ENCODE measurements around the gene CD276.
A peak's percentile ranks its signal among the peaks of the same experiment; 100 is the strongest.
"Not testable (repeated sequence)": the region's sequence is repeated elsewhere in the genome, so short reads cannot be mapped to it uniquely, and the experiment has no call there.

CD276 gene

DNA sequence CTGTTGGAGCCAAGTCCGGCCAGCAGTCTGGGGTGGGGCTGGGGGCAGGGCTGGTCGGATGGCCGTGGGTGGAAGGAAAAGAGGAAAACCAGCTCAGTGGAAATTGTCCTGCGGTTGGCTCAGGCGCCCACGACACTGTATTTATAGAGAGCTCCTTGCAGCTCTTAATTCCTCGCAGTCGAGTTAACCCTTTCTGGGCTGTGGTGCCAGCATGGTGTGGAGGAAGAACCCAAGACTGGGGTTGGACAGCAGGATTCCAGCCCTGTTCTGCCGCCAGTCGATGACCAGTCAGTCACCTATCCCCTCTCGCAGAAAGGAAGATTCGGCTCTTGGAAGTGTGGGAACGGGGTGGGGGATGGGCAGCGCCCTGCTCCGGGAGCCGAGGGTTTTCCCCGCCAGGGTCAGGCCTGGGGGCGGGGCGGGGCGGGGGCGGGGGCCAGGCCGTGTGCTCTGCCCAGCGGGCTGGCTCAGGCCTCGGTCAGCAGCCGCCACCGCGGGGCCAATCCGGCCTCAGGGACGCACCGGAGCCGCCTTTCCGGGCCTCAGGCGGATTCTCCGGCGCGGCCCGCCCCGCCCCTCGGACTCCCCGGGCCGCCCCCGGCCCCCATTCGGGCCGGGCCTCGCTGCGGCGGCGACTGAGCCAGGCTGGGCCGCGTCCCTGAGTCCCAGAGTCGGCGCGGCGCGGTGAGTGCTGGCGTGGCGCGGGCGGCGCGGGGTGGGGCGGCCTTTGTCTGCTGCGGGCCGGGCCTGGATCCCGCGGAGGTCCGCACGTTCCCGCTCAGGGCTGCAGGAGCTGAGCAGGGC lies at the start of gene CD276:
TSS of gene CD276 (plus strand) at position 607 of the 804 bp plus-strand sequence. CDS start 15,257 bp downstream, outside the sequence.
- Mint-ChIP-seq H3K36me3 (ENCODE audit: low read depth) (no peaks in the 10 kb centered on the region), H3K4me3 (peak within 1 kb of the TSS; percentile 94), H3K27me3 (ENCODE audit: low read depth, poor library complexity) (peaks cover 6% of the 10 kb centered on the region), H3K9me3 (no peaks in the 10 kb centered on the region), H3K4me1 (peaks cover 73% of the 10 kb centered on the region), H3K27ac (peak within 1 kb of the TSS; percentile 99)
- TF ChIP-seq, protein P1, sequence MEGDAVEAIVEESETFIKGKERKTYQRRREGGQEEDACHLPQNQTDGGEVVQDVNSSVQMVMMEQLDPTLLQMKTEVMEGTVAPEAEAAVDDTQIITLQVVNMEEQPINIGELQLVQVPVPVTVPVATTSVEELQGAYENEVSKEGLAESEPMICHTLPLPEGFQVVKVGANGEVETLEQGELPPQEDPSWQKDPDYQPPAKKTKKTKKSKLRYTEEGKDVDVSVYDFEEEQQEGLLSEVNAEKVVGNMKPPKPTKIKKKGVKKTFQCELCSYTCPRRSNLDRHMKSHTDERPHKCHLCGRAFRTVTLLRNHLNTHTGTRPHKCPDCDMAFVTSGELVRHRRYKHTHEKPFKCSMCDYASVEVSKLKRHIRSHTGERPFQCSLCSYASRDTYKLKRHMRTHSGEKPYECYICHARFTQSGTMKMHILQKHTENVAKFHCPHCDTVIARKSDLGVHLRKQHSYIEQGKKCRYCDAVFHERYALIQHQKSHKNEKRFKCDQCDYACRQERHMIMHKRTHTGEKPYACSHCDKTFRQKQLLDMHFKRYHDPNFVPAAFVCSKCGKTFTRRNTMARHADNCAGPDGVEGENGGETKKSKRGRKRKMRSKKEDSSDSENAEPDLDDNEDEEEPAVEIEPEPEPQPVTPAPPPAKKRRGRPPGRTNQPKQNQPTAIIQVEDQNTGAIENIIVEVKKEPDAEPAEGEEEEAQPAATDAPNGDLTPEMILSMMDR (IDR thresholded peaks at IDR 0.05) = no peak
- peak; percentile 89 for DNase-seq

DNA sequence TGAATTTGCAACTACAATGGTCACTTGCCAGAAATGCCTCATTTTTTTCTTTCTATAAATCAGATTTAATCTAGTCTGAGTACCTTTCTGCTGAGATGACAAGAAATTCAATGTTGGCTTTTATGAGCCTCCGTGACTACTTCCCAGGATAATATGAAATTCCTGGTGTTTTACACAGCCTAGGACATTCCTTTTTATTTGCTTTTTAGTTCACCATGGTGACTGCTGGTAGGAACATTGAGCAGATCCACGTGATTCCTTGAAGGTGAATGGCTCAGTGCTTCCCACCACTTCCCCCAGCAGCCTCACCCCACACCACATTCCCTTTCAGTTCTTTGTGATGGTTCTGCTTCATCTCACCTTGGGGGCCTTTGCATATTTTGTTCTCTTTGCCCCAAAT lies 46.7 kb upstream of the CD276 start:
- no peak for DNase-seq
- TF ChIP-seq, protein P1 (IDR thresholded peaks at IDR 0.05) = no peak
- H3K9me3 Mint-ChIP-seq = peaks cover 15% of the 10 kb centered on the region
- peaks cover 19% of the 10 kb centered on the region for H3K4me1 Mint-ChIP-seq
- H3K27ac Mint-ChIP-seq = no peak overlapping the region
- H3K27me3 Mint-ChIP-seq (ENCODE audit: low read depth, poor library complexity) = peaks cover 22% of the 10 kb centered on the region
- H3K36me3 Mint-ChIP-seq (ENCODE audit: low read depth) = no peaks in the 10 kb centered on the region
- H3K4me3 Mint-ChIP-seq = no peak overlapping the region

DNA sequence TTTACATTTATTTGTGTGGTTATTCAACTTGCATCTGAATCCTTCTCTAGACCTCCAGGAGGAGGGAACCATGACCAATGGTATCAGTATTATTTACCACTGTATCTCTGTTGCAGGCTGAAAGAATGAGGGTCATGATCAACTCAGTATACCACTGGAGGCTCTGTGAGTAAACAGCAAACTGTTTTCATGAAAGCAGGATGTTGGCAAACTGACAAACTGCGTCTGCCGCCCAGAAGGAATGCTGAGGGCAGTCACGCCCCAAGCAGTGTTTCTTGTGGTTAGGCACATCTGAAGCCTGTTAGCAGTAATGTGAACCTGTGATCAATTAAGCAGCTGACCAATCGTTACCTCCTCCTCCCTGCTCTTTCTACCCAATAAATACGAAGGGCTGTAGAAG lies 44.7 kb upstream of the CD276 start:
- H3K4me1 Mint-ChIP-seq = peaks cover 11% of the 10 kb centered on the region
- H3K27me3 Mint-ChIP-seq (ENCODE audit: low read depth, poor library complexity) = peaks cover 30% of the 10 kb centered on the region
- not testable (repeated sequence) for H3K4me3 Mint-ChIP-seq; H3K27ac Mint-ChIP-seq; DNase-seq; H3K36me3 Mint-ChIP-seq (ENCODE audit: low read depth)
- H3K9me3 Mint-ChIP-seq = peaks cover 15% of the 10 kb centered on the region

DNA sequence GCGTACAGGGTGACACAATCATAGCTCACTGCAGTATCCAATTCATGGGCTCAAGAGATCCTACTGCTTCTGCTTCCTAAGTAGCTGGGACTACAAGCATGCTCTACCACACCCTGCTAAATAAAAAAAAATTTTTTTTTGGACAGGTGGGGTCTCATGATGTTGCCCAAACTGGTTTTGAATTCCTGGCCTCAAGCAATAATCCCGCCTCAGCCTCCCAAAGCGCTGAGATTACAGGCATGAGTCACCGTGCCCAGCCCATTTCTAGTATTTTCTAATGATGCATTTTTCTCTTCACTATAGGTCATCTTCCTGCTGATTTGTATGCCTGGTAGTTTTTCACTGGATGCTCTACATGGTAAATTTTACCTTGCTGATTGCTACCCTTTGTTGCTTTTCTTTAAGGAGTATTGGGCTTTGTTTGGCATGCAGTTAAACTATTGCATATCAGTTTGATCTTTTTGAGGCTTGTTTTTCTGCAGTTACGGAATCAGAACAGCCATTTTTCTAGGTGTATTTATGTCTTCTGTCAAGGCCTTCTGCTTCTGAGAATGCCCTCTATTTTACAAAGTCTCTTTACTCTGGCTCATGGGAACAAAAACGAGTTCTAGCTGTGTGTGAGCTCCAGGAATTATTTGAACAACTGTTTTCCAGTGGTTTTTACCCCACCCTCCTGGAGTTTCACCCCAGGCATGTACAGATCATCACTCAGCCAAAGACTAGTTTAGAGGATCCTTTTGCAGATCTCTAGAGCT lies 36.7 kb upstream of the CD276 start:
- H3K36me3 Mint-ChIP-seq (ENCODE audit: low read depth) = peaks cover 13% of the 10 kb centered on the region
- peaks cover 15% of the 10 kb centered on the region for H3K27me3 Mint-ChIP-seq (ENCODE audit: low read depth, poor library complexity)
- H3K9me3 Mint-ChIP-seq = peaks cover 14% of the 10 kb centered on the region
- TF ChIP-seq, protein P1 (IDR thresholded peaks at IDR 0.05) = no peak
- peak overlapping the region; percentile 53 for H3K27ac Mint-ChIP-seq
- H3K4me3 Mint-ChIP-seq = peak overlapping the region; percentile 2
- H3K4me1 Mint-ChIP-seq = peaks cover 25% of the 10 kb centered on the region
- DNase-seq = no peak

DNA sequence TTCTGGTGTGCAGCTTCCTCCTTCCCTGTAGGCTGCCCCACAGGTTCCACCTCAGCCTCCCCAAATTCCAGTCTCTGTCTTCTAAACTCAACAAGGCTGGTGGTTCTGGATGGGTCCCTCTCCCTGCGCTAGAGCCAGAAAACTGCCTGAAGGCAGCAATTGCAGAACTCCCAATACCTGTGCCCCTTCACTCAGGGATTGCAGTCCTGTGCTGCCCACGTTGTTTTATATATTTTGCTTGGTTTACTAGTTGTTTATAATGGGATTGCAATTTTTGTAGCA lies 36.2 kb upstream of the CD276 start:
- H3K36me3 Mint-ChIP-seq (ENCODE audit: low read depth) = peaks cover 13% of the 10 kb centered on the region
- H3K4me1 Mint-ChIP-seq = peaks cover 27% of the 10 kb centered on the region
- DNase-seq = no peak
- peak overlapping the region; percentile 53 for H3K27ac Mint-ChIP-seq
- H3K27me3 Mint-ChIP-seq (ENCODE audit: low read depth, poor library complexity) = peaks cover 13% of the 10 kb centered on the region
- TF ChIP-seq, protein P1 (IDR thresholded peaks at IDR 0.05) = no peak
- H3K9me3 Mint-ChIP-seq = peaks cover 16% of the 10 kb centered on the region
- H3K4me3 Mint-ChIP-seq = no peak overlapping the region

DNA sequence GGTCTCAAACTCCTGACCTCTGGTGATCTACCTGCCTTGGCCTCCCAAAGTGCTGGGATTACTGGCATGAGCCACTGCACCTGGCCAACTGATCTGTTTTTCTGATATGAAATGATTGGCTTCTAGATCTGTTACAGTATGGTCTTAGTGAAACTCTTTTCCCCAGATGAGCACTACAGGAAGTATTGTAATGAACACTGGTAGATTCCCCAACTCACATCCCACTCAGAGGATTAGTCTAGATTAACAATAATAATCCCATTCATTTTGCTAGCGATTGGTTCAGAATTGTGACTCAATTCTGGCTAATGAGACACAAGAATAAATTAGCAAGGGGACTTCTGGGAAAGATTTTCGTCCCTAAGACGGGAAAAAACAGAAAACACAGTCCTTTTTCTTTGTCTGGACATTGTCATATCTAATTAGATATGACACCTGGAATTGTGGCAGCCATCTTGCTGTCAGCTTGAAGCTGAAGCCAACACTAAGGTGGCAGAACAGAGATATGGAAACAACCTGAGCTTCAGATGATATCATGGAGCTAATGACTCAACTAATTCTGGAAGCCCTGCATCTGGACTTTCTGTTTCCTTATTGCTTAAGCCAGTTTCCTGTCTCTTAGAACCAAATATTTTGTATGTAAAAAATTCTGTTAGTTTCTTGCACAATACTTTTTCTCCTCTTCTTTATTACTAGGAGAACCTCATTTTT lies 33.6 kb upstream of the CD276 start:
- Mint-ChIP-seq H3K27me3 (ENCODE audit: low read depth, poor library complexity) (peaks cover 9% of the 10 kb centered on the region), H3K36me3 (ENCODE audit: low read depth) (peaks cover 13% of the 10 kb centered on the region), H3K9me3 (peaks cover 19% of the 10 kb centered on the region), H3K4me1 (peaks cover 51% of the 10 kb centered on the region), H3K27ac (no peak overlapping the region), H3K4me3 (no peak overlapping the region)
- no peak for DNase-seq
- TF ChIP-seq, protein P1 (IDR thresholded peaks at IDR 0.05) = no peak
